ENCODE data around the gene DDC. TPM values are rescaled to one million over a fixed set of nuclear protein-coding genes. Genes with fewer than 3 reads are reported as not detected.
"Not testable (repeated sequence)": the region's sequence is repeated elsewhere in the genome, so short reads cannot be mapped to it uniquely, and the experiment has no call there.

The DDC gene
- polyA plus RNA-seq, 1 donor (not counting 4 experiments of a cell fraction or from before 2014, with no cell fraction given) = not detected

DNA sequence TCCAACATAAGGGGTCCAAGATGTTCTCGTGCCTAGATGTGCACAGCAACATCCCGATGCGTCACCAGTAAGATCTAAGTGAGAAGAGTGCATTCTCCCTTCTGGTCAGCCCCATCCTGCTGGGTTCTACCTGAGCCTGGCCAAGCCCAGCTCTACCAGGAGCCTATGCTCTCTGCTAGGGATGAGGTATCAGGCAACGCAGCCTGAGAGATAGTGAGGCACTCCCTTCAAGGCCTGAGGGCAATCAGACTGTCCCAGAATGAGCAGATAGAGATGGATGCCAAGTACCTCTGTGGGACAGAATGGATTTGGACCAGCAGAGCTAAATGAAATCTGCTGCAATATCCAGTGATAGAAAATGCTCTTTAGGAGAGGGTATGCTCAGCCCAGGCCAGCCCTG is 26.7 kb downstream of the DDC start:
- no peak overlapping the region for H3K9ac ChIP-seq (ENCODE audit: control insufficient read depth, extremely low read depth, insufficient read depth, low read length)
- no peak overlapping the region for H3K4me2 ChIP-seq (ENCODE audit: control insufficient read depth, extremely low read depth, insufficient read depth, low read depth, low read length)
- no peaks in the 10 kb centered on the region for H4K20me1 ChIP-seq (ENCODE audit: control insufficient read depth, extremely low read depth, insufficient read depth, low read length)
- H2AFZ ChIP-seq (ENCODE audit: control insufficient read depth, low read length) = no peak overlapping the region
- H3K79me2 ChIP-seq (ENCODE audit: control insufficient read depth, insufficient read depth, low read length) = no peaks in the 10 kb centered on the region
- H3K27me3 ChIP-seq (ENCODE audit: control insufficient read depth, extremely low read depth, insufficient read depth, low read length) = no peaks in the 10 kb centered on the region
- no peaks in the 10 kb centered on the region for H3K9me1 ChIP-seq (ENCODE audit: control insufficient read depth, extremely low read depth, insufficient read depth, low read length)
- H3K36me3 ChIP-seq (ENCODE audit: control insufficient read depth in 2 of 2, extremely low read depth in 1 of 2, insufficient read depth in 2 of 2, low read length in 2 of 2) = no peaks in the 10 kb centered on the region
- dilution Hi-C loops (cut with MboI; ENCODE audit: extremely low pct_ligation_motif_present, low sequenced_read_pairs) = no loop called here
- no peak overlapping the region for H3K27ac ChIP-seq (ENCODE audit: control insufficient read depth, insufficient read depth, low read length)
- DNase-seq (ENCODE audit: low read depth, low spot score) (no peak), FAIRE-seq (no peak)
- TF ChIP-seq, protein P1, sequence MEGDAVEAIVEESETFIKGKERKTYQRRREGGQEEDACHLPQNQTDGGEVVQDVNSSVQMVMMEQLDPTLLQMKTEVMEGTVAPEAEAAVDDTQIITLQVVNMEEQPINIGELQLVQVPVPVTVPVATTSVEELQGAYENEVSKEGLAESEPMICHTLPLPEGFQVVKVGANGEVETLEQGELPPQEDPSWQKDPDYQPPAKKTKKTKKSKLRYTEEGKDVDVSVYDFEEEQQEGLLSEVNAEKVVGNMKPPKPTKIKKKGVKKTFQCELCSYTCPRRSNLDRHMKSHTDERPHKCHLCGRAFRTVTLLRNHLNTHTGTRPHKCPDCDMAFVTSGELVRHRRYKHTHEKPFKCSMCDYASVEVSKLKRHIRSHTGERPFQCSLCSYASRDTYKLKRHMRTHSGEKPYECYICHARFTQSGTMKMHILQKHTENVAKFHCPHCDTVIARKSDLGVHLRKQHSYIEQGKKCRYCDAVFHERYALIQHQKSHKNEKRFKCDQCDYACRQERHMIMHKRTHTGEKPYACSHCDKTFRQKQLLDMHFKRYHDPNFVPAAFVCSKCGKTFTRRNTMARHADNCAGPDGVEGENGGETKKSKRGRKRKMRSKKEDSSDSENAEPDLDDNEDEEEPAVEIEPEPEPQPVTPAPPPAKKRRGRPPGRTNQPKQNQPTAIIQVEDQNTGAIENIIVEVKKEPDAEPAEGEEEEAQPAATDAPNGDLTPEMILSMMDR (optimal IDR thresholded peaks at IDR 0.05 in 1 of 3, IDR thresholded peaks at IDR 0.05 in 1 of 3, conservative IDR thresholded peaks at IDR 0.05 in 1 of 3; ENCODE audit: extremely low read depth in 1 of 3, insufficient read depth in 2 of 3, low read length in 3 of 3) = no peak
- TF ChIP-seq EZH2 (IDR thresholded peaks at IDR 0.05; ENCODE audit: low read length) = no peak
- peaks cover 18% of the 10 kb centered on the region for H3K4me1 ChIP-seq (ENCODE audit: control insufficient read depth, extremely low read depth, insufficient read depth, low read length)
- no peak overlapping the region for H3K4me3 ChIP-seq (ENCODE audit: control insufficient read depth in 2 of 3, extremely low read depth in 1 of 3, insufficient read depth in 2 of 3, low read depth in 1 of 3, low read length in 3 of 3)
- H3K9me3 ChIP-seq (ENCODE audit: control insufficient read depth, low read depth, low read length) = no peaks in the 10 kb centered on the region

DNA sequence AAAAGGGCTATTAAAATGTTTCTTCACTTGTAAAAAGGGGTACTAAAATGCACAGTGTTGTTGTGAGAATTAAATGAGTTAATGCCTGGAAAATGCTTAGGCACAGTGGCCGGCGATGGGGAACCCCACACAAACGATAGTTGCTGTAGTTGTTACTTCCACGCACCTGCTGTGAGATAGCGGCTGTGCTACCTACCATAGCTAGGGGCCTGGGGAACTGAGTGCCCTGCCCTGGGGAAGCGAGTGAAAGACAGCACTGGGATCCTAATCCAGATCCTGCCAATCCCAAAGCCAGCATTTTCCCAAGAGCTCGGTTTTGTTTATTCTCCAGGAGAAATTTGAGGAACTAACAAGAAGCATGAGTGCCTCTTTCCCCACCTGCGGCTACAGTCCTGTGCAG is 27.8 kb downstream of the DDC start:
- Histone ChIP-seq H4K20me1 (ENCODE audit: control insufficient read depth, extremely low read depth, insufficient read depth, low read length) (no peaks in the 10 kb centered on the region), H2AFZ (ENCODE audit: control insufficient read depth, low read length) (no peak overlapping the region), H3K79me2 (ENCODE audit: control insufficient read depth, insufficient read depth, low read length) (no peaks in the 10 kb centered on the region), H3K27ac (ENCODE audit: control insufficient read depth, insufficient read depth, low read length) (no peak overlapping the region), H3K9ac (ENCODE audit: control insufficient read depth, extremely low read depth, insufficient read depth, low read length) (no peak overlapping the region), H3K9me1 (ENCODE audit: control insufficient read depth, extremely low read depth, insufficient read depth, low read length) (no peaks in the 10 kb centered on the region), H3K27me3 (ENCODE audit: control insufficient read depth, extremely low read depth, insufficient read depth, low read length) (no peaks in the 10 kb centered on the region), H3K4me3 (ENCODE audit: control insufficient read depth in 2 of 3, extremely low read depth in 1 of 3, insufficient read depth in 2 of 3, low read depth in 1 of 3, low read length in 3 of 3) (no peak overlapping the region), H3K9me3 (ENCODE audit: control insufficient read depth, low read depth, low read length) (no peaks in the 10 kb centered on the region), H3K4me2 (ENCODE audit: control insufficient read depth, extremely low read depth, insufficient read depth, low read depth, low read length) (no peak overlapping the region), H3K36me3 (ENCODE audit: control insufficient read depth in 2 of 2, extremely low read depth in 1 of 2, insufficient read depth in 2 of 2, low read length in 2 of 2) (no peaks in the 10 kb centered on the region), H3K4me1 (ENCODE audit: control insufficient read depth, extremely low read depth, insufficient read depth, low read length) (peaks cover 18% of the 10 kb centered on the region)
- TF ChIP-seq EZH2 (IDR thresholded peaks at IDR 0.05; ENCODE audit: low read length) = no peak
- TF ChIP-seq, protein P1 (optimal IDR thresholded peaks at IDR 0.05 in 1 of 3, IDR thresholded peaks at IDR 0.05 in 1 of 3, conservative IDR thresholded peaks at IDR 0.05 in 1 of 3; ENCODE audit: extremely low read depth in 1 of 3, insufficient read depth in 2 of 3, low read length in 3 of 3) = no peak
- dilution Hi-C loops (cut with MboI; ENCODE audit: extremely low pct_ligation_motif_present, low sequenced_read_pairs) = no loop called here
- no peak for DNase-seq (ENCODE audit: low read depth, low spot score)
- FAIRE-seq = no peak

DNA sequence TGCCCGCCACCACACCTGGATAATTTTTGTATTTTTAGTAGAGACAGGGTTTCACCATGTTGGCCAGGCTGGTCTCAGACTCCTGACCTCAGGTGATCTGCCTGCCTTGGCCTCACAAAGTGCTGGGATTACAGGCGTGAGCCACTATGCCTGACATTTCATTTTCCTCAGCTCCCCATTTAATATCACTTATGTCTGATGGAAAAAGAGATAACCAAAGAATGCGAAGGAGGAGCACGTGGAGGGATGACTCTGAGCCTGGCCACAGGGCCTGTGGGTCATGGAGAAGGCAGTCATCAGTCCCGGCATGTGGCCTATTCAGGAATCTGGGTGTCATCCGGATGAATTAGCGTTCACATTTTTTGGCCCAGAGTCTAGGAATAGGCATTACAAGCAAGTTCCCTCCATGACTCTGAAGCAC is 29.9 kb downstream of the DDC start:
- H2AFZ ChIP-seq (ENCODE audit: control insufficient read depth, low read length) = peak overlapping the region; percentile 38

More for the DNA sequence above, 29.9 kb downstream of the DDC start:
- Histone ChIP-seq H3K4me2 (ENCODE audit: control insufficient read depth, extremely low read depth, insufficient read depth, low read depth, low read length) (peak overlapping the region; percentile 54), H3K9ac (ENCODE audit: control insufficient read depth, extremely low read depth, insufficient read depth, low read length) (peak overlapping the region; percentile 52), H3K4me1 (ENCODE audit: control insufficient read depth, extremely low read depth, insufficient read depth, low read length) (peaks cover 39% of the 10 kb centered on the region), H3K27ac (ENCODE audit: control insufficient read depth, insufficient read depth, low read length) (peak overlapping the region; percentile 86)
- FAIRE-seq (peak; percentile 60), DNase-seq (ENCODE audit: low read depth, low spot score) (peak; percentile 28)
- H3K79me2 ChIP-seq (ENCODE audit: control insufficient read depth, insufficient read depth, low read length); H3K9me3 ChIP-seq (ENCODE audit: control insufficient read depth, low read depth, low read length); H3K9me1 ChIP-seq (ENCODE audit: control insufficient read depth, extremely low read depth, insufficient read depth, low read length); dilution Hi-C loops (cut with MboI; ENCODE audit: extremely low pct_ligation_motif_present, low sequenced_read_pairs); H3K4me3 ChIP-seq (ENCODE audit: control insufficient read depth in 2 of 3, extremely low read depth in 1 of 3, insufficient read depth in 2 of 3, low read depth in 1 of 3, low read length in 3 of 3); H3K36me3 ChIP-seq (ENCODE audit: control insufficient read depth in 2 of 2, extremely low read depth in 1 of 2, insufficient read depth in 2 of 2, low read length in 2 of 2); H4K20me1 ChIP-seq (ENCODE audit: control insufficient read depth, extremely low read depth, insufficient read depth, low read length); H3K27me3 ChIP-seq (ENCODE audit: control insufficient read depth, extremely low read depth, insufficient read depth, low read length): not testable (repeated sequence)

Measured in keratinocyte (primary cell).